Mammary epithelial cell (primary cell): ENCODE results near the gene BBS7.

Experiments
- EZH2 ChIP-seq: IDR thresholded peaks from 2 replicates; pipeline ENCODE4 v1.6.1; 2012; ENCODE audit warnings: low read length, inconsistent platforms, borderline replicate concordance
- TF ChIP-seq, protein P1 (sequence below), 2 donors: IDR thresholded peaks in 1 of 2; conservative IDR thresholded peaks in 1 of 2; 2 replicates each; pipeline ENCODE4 v1.5.1; 2011 to 2012; ENCODE audit warnings: inconsistent platforms in 2 of 2, low read length in 2 of 2, mild to moderate bottlenecking in 2 of 2, control low read depth in 1 of 2, low read depth in 1 of 2; ENCODE audit not compliant: insufficient read depth in 1 of 2; ENCODE audit errors: extremely low read depth in 1 of 2

DNA sequence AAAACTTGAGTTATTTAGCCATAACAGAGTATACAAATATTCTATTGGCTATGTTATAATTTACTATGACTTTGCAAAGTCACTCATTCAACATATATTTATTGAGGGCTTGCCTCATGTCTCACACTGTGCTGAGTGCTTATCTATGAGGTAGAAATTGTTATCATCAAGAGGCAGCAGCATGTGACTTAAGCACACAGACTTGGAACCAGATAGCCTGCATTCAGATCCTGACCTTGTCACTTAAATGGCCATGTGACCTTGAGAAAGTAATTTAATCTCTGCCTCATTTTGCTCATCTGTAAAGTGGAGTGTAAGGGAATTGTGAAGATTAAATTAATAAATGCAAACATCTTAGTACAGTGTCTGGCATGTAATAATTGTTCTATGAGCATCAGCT, 79.3 kb downstream of the BBS7 start:
- no peak for TF ChIP-seq EZH2
- TF ChIP-seq, protein P1, sequence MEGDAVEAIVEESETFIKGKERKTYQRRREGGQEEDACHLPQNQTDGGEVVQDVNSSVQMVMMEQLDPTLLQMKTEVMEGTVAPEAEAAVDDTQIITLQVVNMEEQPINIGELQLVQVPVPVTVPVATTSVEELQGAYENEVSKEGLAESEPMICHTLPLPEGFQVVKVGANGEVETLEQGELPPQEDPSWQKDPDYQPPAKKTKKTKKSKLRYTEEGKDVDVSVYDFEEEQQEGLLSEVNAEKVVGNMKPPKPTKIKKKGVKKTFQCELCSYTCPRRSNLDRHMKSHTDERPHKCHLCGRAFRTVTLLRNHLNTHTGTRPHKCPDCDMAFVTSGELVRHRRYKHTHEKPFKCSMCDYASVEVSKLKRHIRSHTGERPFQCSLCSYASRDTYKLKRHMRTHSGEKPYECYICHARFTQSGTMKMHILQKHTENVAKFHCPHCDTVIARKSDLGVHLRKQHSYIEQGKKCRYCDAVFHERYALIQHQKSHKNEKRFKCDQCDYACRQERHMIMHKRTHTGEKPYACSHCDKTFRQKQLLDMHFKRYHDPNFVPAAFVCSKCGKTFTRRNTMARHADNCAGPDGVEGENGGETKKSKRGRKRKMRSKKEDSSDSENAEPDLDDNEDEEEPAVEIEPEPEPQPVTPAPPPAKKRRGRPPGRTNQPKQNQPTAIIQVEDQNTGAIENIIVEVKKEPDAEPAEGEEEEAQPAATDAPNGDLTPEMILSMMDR (conservative IDR thresholded peaks at IDR 0.05 in 1 of 2, IDR thresholded peaks at IDR 0.05 in 1 of 2; ENCODE audit: extremely low read depth in 1 of 2, insufficient read depth in 1 of 2, low read depth in 1 of 2, low read length in 2 of 2), result no peak
